ENCODE data around the gene AGFG2. TPM values are rescaled to one million over a fixed set of nuclear protein-coding genes. Genes with fewer than 3 reads are reported as not detected.

The AGFG2 gene
- total RNA-seq, 1 experiment from 2014 or later = 11.2 TPM

DNA sequence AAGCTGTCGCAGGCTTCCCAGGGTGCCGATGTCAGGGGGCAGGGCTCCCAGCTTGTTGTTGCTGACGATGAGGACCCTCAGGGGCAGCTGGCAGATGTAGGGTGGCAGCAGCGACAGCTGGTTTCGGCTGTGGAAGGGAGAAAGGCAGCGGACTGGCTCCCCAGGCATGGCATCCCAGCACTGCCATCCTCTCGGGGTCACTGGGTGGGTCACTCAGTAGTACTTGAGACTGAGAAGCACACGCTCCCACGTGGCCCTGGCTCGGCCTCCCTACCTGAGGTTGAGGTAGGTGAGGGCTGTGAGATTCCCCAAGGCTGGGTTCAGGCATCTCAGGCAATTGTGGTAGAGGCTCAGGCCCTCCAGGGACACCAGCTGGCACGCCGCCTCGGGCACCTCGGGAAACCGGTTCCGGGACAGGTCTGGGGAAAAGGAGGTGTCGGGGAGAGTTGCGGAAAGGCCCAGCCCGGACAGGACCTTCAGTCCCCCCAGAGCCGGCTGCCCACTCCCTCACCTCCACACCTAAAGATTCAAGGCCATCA, 43.1 kb downstream of the AGFG2 start:
- no peak overlapping the region for H2AK5ac ChIP-seq (ENCODE audit: insufficient read length, low read length)
- no peak overlapping the region for H3K4ac ChIP-seq (ENCODE audit: low read depth, low read length)
- no peak overlapping the region for H2BK15ac ChIP-seq (ENCODE audit: low read depth, low read length)
- H2BK5ac ChIP-seq (ENCODE audit: insufficient read length, low read length) = no peak overlapping the region
- no peak overlapping the region for H2BK120ac ChIP-seq (ENCODE audit: low read depth, low read length, poor library complexity, severe bottlenecking)
- H4K20me1 ChIP-seq (ENCODE audit: control insufficient read depth, insufficient read depth, insufficient read length) = no peaks in the 10 kb centered on the region
- no peak overlapping the region for H3K27ac Mint-ChIP-seq
- H3K4me1 Mint-ChIP-seq = peaks cover 22 to 25% of the 10 kb centered on the region in 2 experiments
- H3K14ac ChIP-seq (ENCODE audit: insufficient read depth, low read length) = no peak overlapping the region
- H3K27me3 ChIP-seq (ENCODE audit: insufficient read depth, low read length) = no peaks in the 10 kb centered on the region
- no peak overlapping the region for H4K5ac ChIP-seq (ENCODE audit: insufficient read length, low read depth, low read length)
- no peaks in the 10 kb centered on the region for H3K79me2 ChIP-seq (ENCODE audit: insufficient read depth, low read length)
- H3K56ac ChIP-seq (ENCODE audit: insufficient read length, low read depth, low read length) = no peak overlapping the region
- H3K4me3 Mint-ChIP-seq = no peak overlapping the region
- no CpG with 5 or more reads among the region's 20 CpGs for WGBS (ENCODE audit: extremely low coverage, insufficient read length, low lambda C conversion rate)
- peaks cover 9 to 18% (median 17%) of the 10 kb centered on the region in 3 experiments; a peak in 6 of 7 replicates for H3K36me3 Mint-ChIP-seq (ENCODE audit: insufficient read depth in 1 of 3, low read depth in 3 of 3)
- no peak overlapping the region for H4K8ac ChIP-seq (replicated peaks; ENCODE audit: insufficient read length, low read depth, low read length)
- no peak overlapping the region for H2BK20ac ChIP-seq (ENCODE audit: low read depth, low read length, poor library complexity, severe bottlenecking)
- H3K9me3 Mint-ChIP-seq = no peaks in the 10 kb centered on the region
- H3T11ph ChIP-seq (ENCODE audit: low read length) = no peak overlapping the region
- TF ChIP-seq, protein P1, sequence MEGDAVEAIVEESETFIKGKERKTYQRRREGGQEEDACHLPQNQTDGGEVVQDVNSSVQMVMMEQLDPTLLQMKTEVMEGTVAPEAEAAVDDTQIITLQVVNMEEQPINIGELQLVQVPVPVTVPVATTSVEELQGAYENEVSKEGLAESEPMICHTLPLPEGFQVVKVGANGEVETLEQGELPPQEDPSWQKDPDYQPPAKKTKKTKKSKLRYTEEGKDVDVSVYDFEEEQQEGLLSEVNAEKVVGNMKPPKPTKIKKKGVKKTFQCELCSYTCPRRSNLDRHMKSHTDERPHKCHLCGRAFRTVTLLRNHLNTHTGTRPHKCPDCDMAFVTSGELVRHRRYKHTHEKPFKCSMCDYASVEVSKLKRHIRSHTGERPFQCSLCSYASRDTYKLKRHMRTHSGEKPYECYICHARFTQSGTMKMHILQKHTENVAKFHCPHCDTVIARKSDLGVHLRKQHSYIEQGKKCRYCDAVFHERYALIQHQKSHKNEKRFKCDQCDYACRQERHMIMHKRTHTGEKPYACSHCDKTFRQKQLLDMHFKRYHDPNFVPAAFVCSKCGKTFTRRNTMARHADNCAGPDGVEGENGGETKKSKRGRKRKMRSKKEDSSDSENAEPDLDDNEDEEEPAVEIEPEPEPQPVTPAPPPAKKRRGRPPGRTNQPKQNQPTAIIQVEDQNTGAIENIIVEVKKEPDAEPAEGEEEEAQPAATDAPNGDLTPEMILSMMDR (conservative IDR thresholded peaks at IDR 0.05) = no peak
- H2BK12ac ChIP-seq (ENCODE audit: insufficient read length, low read depth, low read length) = no peak overlapping the region
- no peak overlapping the region for H3K4me2 ChIP-seq (ENCODE audit: insufficient read depth, insufficient read length, low read length)
- H3K79me1 ChIP-seq (ENCODE audit: insufficient read depth, low read depth, low read length, poor library complexity, severe bottlenecking) = no peaks in the 10 kb centered on the region
- peaks cover 8% of the 10 kb centered on the region for H3K23me2 ChIP-seq (ENCODE audit: insufficient read length, low read depth, low read length, poor library complexity, severe bottlenecking)
- DNase-seq = no peak
- H3K4me1 ChIP-seq (ENCODE audit: insufficient read depth, low read length) = peaks cover 4% of the 10 kb centered on the region; the same call in 1 of the 2 replicates
- no peak overlapping the region for H3K23ac ChIP-seq (ENCODE audit: insufficient read length, low read depth, low read length)
- H3K18ac ChIP-seq (ENCODE audit: insufficient read length, low read depth, low read length) = no peak overlapping the region
- no peaks in the 10 kb centered on the region for H3K27me3 Mint-ChIP-seq (ENCODE audit: low read depth)
- no peak overlapping the region for H3K9ac ChIP-seq (ENCODE audit: extremely low read depth, insufficient read length, low read length)
- no peak overlapping the region for H3K27ac ChIP-seq (ENCODE audit: insufficient read length, low read depth, low read length)
- no peak overlapping the region for H4K91ac ChIP-seq (ENCODE audit: insufficient read length, low read depth, low read length)
- no peak overlapping the region for H2AFZ ChIP-seq (ENCODE audit: low read length)
- H3K9me3 ChIP-seq (ENCODE audit: control insufficient read depth, low read depth, low read length) = no peaks in the 10 kb centered on the region
